ENCODE results near the gene ELF1.
"Not testable (repeated sequence)": the region's sequence is repeated elsewhere in the genome, so short reads cannot be mapped to it uniquely, and the experiment has no call there.

ELF1 gene

DNA sequence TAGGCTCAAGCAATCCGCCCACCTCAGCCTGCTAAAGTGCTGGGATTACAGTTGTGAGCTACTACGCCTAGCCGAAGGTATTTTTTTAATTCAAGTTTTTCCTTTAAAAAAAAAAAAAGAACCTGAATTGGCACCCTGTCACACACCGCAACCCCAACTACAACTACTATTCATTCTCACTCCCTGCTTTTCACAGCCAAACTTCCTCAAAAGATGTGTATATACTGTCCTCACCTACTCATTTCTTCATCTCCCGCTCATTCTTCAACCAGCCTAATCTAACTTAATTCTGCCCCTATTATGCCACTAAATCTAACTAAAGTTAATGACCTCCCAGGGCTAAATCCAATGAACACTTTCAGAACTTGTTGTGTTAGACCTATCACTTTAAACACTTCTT is 29.5 kb upstream of the ELF1 start:
- H3K4me1 ChIP-seq: peaks cover 19% of the 10 kb centered on the region
- H3K9me3 ChIP-seq: peaks cover 66% of the 10 kb centered on the region
- no peak overlapping the region for H3K9ac ChIP-seq
- no peak for TF ChIP-seq Cebpa-rat (IDR thresholded peaks at IDR 0.05)
- no peaks in the 10 kb centered on the region for H3K27me3 ChIP-seq
- 0 out of 2 replicates have a peak, but pooled peaks cover 7% of the 10 kb centered on the region for H4K20me1 ChIP-seq
- H3K4me3 ChIP-seq: peak overlapping the region; percentile 35; the same call in 1 of the 2 replicates
- peaks cover 55% of the 10 kb centered on the region for H3K36me3 ChIP-seq
- H3K27ac ChIP-seq: no peak overlapping the region
- no peak overlapping the region for H3K4me2 ChIP-seq

DNA sequence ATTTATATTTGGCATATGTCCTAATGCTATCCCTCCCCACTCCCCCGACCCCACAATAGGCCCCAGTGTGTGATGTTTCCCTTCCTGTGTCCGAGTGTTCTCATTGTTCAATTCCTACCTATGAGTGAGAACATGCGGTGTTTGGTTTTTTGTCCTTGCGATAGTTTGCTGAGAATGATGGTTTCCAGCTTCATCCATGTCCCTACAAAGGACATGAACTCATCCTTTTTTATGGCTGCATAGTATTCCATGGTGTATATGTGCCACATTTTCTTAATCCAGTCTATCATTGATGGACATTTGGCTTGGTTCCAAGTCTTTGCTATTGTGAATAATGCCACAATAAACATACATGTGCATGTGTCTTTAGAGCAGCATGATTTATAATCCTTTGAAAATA is 23.3 kb upstream of the ELF1 start:
- not testable (repeated sequence) for H3K4me2 ChIP-seq
- Histone ChIP-seq H4K20me1 (peaks cover 17% of the 10 kb centered on the region; the same call in 1 of the 2 replicates), H3K9me3 (peaks cover 62% of the 10 kb centered on the region)

DNA sequence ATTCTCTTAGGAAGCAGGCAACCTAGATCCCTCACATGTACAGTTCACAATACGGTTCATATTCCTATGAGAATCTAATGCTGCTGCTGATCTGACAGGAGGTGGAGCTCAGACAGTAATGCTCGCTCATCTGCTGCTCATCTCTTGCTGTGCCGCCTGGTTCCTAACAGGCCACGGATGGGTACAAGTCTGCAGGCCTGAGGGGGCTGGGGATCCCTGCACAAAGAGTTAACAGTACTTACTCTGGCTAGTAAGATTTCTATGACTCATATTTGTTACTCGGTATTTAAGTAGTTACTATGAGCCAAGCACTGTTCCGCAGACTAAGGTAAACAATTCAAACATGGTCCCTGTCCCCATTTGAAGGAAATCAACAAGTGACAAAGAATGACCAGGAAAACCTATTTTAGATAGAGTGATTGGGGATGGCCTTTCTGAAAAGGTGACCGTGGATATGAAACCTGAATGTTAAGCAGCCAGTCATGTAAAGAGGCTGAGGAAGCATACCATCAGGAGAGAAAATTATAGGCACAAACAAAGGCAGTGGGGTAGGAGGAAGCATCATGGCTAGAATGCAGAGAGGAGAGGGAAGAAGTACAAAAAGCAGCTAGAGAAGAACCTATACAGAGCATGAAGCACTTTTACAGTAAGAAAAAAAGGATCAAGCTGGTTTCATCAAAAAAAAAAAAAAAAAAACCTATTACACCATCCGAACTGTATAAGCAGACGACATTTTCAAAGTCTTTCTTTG is 21.6 kb upstream of the ELF1 start:
- H3K9me3 ChIP-seq: peaks cover 51% of the 10 kb centered on the region
- TF ChIP-seq Cebpa-rat (IDR thresholded peaks at IDR 0.05): no peak
- no peak overlapping the region for H3K4me3 ChIP-seq
- no peaks in the 10 kb centered on the region for H3K4me1 ChIP-seq
- H3K27me3 ChIP-seq: no peaks in the 10 kb centered on the region
- no peak overlapping the region for H3K4me2 ChIP-seq
- H4K20me1 ChIP-seq: peaks cover 17% of the 10 kb centered on the region; the same call in 1 of the 2 replicates
- H3K27ac ChIP-seq: no peak overlapping the region
- no peak overlapping the region for H3K9ac ChIP-seq
- peaks cover 41% of the 10 kb centered on the region for H3K36me3 ChIP-seq

More for the DNA sequence above, 23.3 kb upstream of the ELF1 start:
- H3K9ac ChIP-seq, H3K4me3 ChIP-seq, H3K27ac ChIP-seq, H3K27me3 ChIP-seq, H3K4me1 ChIP-seq: not testable (repeated sequence)
- peaks cover 47% of the 10 kb centered on the region for H3K36me3 ChIP-seq

DNA sequence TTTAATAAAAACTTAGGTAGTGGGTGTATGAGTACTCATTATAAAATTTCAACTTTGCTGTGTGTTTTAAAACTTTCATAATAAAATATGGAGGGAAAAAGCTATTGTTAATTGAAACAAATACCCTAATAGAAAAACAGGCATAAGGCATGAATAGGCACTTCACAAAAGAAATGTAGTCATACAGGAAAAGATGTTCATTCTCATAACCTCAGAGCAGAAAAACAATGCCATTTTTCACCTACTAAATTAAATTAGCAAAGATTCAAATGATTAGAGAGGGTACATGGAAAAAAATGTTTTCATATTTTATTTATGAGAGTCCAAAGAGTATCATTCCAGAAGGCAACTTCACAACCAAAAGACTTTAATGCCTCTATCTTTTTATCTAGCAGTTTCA is 20.6 kb upstream of the ELF1 start:
- H3K9me3 ChIP-seq: peaks cover 47% of the 10 kb centered on the region
- no peaks in the 10 kb centered on the region for H3K4me1 ChIP-seq
- no peaks in the 10 kb centered on the region for H3K27me3 ChIP-seq
- H3K9ac ChIP-seq: no peak overlapping the region
- peaks cover 24% of the 10 kb centered on the region; the same call in 1 of the 2 replicates for H4K20me1 ChIP-seq
- no peak for TF ChIP-seq Cebpa-rat (IDR thresholded peaks at IDR 0.05)
- H3K27ac ChIP-seq: no peak overlapping the region
- peaks cover 45% of the 10 kb centered on the region for H3K36me3 ChIP-seq
- H3K4me3 ChIP-seq: no peak overlapping the region
- H3K4me2 ChIP-seq: no peak overlapping the region

DNA sequence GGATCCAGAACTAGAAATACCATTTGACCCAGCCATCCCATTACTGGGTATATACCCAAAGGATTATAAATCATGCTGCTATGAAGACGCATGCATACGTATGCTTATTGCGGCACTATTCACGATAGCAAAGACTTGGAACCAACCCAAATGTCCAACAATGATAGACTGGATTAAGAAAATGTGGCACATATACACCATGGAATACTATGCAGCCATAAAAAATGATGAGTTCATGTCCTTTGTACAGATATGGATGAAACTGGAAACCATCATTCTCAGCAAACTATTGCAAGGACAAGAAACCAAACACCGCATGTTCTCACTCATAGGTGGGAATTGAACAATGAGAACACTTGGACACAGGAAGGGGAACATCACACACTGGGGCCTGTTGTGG is 17.4 kb upstream of the ELF1 start:
- not testable (repeated sequence) for H3K9ac ChIP-seq, H3K27ac ChIP-seq, H3K27me3 ChIP-seq, H3K4me3 ChIP-seq, H3K4me1 ChIP-seq, H3K4me2 ChIP-seq
- Histone ChIP-seq H3K9me3 (peaks cover 33% of the 10 kb centered on the region), H4K20me1 (peaks cover 47% of the 10 kb centered on the region), H3K36me3 (peaks cover 44% of the 10 kb centered on the region)

DNA sequence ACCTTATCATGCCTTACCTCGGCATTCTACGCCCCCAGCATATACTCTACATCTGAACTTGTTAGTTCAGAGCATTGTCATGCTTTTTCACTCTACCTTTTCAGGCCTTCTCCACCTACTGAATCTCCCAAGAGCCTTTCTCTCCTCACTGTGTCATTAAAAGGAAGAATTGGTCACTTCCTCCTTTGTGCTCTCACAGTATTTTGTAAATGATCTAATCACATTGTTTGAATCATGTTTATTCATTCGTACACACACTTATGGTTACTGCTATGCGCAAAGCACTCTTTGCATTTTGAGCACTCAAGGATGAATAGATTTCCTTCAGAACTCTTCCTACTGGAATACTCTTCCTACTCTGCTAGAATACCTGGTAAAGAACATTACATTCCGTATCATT is 15.8 kb upstream of the ELF1 start:
- Histone ChIP-seq H3K27me3 (no peaks in the 10 kb centered on the region), H4K20me1 (peaks cover 41% of the 10 kb centered on the region), H3K27ac (no peak overlapping the region), H3K36me3 (peaks cover 39% of the 10 kb centered on the region; the same call in 1 of the 2 replicates), H3K9ac (no peak overlapping the region), H3K4me2 (no peak overlapping the region), H3K4me1 (no peaks in the 10 kb centered on the region), H3K9me3 (peaks cover 18% of the 10 kb centered on the region), H3K4me3 (no peak overlapping the region)
- TF ChIP-seq Cebpa-rat (IDR thresholded peaks at IDR 0.05): no peak

DNA sequence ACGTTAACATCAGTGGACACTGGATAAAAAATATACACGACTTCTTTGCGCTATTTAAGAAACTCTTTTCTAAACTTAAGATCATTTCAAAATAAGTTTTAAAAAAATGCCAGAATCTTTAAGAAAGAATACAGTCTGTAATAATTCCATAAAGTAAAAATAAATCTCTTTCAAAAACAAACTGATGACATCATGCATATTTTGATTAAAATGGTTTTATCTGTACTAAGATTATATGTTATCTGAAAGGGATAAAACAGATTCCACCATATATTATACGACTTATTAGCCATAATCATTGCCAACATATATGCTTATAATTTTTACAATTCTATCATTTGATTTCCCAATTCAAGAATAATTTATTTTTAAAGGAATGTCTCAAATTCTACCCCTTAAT is 15.3 kb upstream of the ELF1 start:
- Histone ChIP-seq H3K4me2 (no peak overlapping the region), H3K4me3 (no peak overlapping the region), H4K20me1 (peaks cover 41% of the 10 kb centered on the region), H3K9ac (no peak overlapping the region), H3K27me3 (no peaks in the 10 kb centered on the region), H3K36me3 (peaks cover 43% of the 10 kb centered on the region; the same call in 1 of the 2 replicates), H3K9me3 (peaks cover 18% of the 10 kb centered on the region), H3K4me1 (no peaks in the 10 kb centered on the region), H3K27ac (no peak overlapping the region)
- no peak for TF ChIP-seq Cebpa-rat (IDR thresholded peaks at IDR 0.05)

DNA sequence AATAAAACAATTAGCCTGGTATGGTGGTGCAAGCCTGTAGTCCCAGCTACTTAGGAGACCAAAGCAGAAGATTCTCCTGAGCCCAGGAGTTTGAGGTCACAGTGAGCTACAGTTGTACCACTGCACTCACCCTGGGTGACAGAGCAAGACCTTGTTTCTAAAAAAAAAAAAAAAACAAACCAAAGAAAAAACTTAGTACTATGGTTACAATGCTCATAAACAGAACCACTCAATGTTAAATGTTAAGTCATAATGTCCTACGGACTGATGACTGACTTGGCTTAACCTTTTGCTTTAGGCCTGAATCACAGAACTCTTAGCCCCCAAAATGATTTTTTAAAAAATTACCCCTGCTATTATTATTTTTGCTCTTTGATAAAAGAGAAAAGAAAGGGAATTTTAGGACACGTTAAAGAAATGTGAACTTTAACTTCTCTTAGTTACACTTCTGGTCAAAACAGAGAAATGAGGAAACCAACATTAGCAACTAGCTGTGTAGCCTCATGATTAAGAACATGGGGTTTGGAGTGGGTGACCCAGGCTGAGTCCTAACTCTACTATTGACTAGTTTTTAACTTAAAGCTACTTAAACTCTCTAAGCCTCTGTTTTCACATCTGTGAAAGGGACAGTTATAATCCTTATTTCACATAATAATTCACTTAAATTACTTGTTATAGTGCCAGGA is 13.7 kb upstream of the ELF1 start:
- no peak overlapping the region for H3K4me3 ChIP-seq
- no peak for TF ChIP-seq Cebpa-rat (IDR thresholded peaks at IDR 0.05)
- no peak overlapping the region for H3K4me2 ChIP-seq
- peaks cover 10% of the 10 kb centered on the region; the same call in 1 of the 2 replicates for H3K4me1 ChIP-seq
- H3K27ac ChIP-seq: no peak overlapping the region
- no peaks in the 10 kb centered on the region for H3K27me3 ChIP-seq
- H3K9ac ChIP-seq: no peak overlapping the region
- H4K20me1 ChIP-seq: peaks cover 47% of the 10 kb centered on the region
- H3K9me3 ChIP-seq: peaks cover 6% of the 10 kb centered on the region
- H3K36me3 ChIP-seq: peaks cover 46% of the 10 kb centered on the region

DNA sequence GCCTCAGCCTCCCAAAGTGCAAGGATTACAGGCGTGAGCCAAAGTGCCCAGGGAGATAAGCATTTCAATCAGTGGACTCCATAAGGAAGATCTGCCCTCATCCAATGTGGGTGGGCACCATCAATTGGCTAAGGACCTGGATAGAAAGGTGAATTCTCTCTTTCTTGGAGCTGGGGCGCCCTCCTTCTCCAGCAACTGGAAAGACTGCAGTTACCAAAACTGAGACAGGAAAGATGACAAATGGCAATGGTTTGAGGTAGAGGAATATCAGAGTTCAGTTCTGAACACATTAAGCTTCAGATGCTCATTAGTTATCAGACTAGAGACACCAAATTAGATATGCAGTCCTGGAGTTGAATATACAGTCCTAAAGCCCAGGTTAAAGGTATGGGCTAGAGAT is 10.5 kb upstream of the ELF1 start:
- no peak overlapping the region for H3K4me3 ChIP-seq
- H3K27me3 ChIP-seq: no peaks in the 10 kb centered on the region
- H3K9ac ChIP-seq: no peak overlapping the region
- no peaks in the 10 kb centered on the region for H3K9me3 ChIP-seq
- H3K36me3 ChIP-seq: peaks cover 56% of the 10 kb centered on the region
- no peak overlapping the region for H3K27ac ChIP-seq
- no peak overlapping the region for H3K4me2 ChIP-seq
- peaks cover 29% of the 10 kb centered on the region for H3K4me1 ChIP-seq
- no peak for TF ChIP-seq Cebpa-rat (IDR thresholded peaks at IDR 0.05)
- peaks cover 65% of the 10 kb centered on the region for H4K20me1 ChIP-seq

DNA sequence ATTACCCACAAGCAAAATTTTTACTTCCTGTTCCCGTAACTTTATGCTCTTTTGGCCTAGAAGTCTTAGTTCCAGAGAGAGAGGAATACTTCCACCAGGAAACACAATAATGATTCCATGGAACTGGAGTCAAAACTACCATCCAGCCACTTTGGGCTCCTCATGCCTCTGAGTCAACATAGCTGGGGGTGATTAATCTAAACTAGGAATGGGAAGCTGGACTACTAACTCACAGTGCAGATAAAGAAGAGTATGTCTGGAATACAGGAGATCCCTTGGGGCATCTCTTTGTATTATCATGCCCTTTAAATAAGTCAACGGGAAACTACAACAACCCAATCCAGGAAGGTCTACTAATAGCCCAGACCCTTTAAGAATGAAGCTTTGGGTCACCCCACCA is 8.9 kb upstream of the ELF1 start:
- Histone ChIP-seq H3K9ac (no peak overlapping the region), H3K4me2 (no peak overlapping the region), H3K4me3 (no peak overlapping the region), H3K27ac (no peak overlapping the region), H4K20me1 (peaks cover 53% of the 10 kb centered on the region), H3K4me1 (peaks cover 30% of the 10 kb centered on the region), H3K36me3 (peaks cover 52% of the 10 kb centered on the region), H3K27me3 (no peaks in the 10 kb centered on the region), H3K9me3 (no peaks in the 10 kb centered on the region)
- no peak for TF ChIP-seq Cebpa-rat (IDR thresholded peaks at IDR 0.05)

All from BLaER1 (cell line).